Activated CD8-positive, alpha-beta T cell treated with anti-CD3 and anti-CD28 coated beads for 36 hours (primary cell): ENCODE data around the gene LGR4. TPM values are rescaled to one million over a fixed set of nuclear protein-coding genes. Genes with fewer than 3 reads are reported as not detected.

Experiments
- ATAC-seq: fragments of 200-7000 bp; cut with Tn5 transposase; one replicate; pipeline ENCODE4 v1.10.0; 2021; ENCODE audit warnings: mild to moderate bottlenecking, moderate library complexity
- CTCF ChIA-PET: fragments of 350-600 bp; sonication (Branson Sonifier 250); formaldehyde crosslinking; loops from one replicate; lab custom pipeline; 2021; ENCODE audit warnings: antibody characterized with exemption; lab: Charles Lee
- POLR2A ChIA-PET: fragments of 350-600 bp; sonication (Branson Sonifier 250); formaldehyde crosslinking; loops from one replicate; lab custom pipeline; 2021; ENCODE audit warnings: antibody characterized with exemption; lab: Charles Lee
- DNase-seq: peaks from one replicate; pipeline ENCODE4 v3.0.0-alpha.2; 2020
- H3K27ac Mint-ChIP-seq: one replicate; pipeline ENCODE4 v1.8.0; 2021; ENCODE audit warnings: mild to moderate bottlenecking, mixed read lengths
- H3K27me3 Mint-ChIP-seq: one replicate; pipeline ENCODE4 v1.8.0; 2021; ENCODE audit warnings: mixed read lengths
- H3K36me3 Mint-ChIP-seq: one replicate; pipeline ENCODE4 v1.8.0; 2021; ENCODE audit warnings: low read depth, mixed read lengths
- H3K4me1 Mint-ChIP-seq: one replicate; pipeline ENCODE4 v1.8.0; 2021; ENCODE audit warnings: low read depth, mixed read lengths
- H3K4me3 Mint-ChIP-seq: one replicate; pipeline ENCODE4 v1.8.0; 2021; ENCODE audit warnings: mild to moderate bottlenecking, moderate library complexity, mixed read lengths
- H3K9me3 Mint-ChIP-seq: one replicate; pipeline ENCODE4 v1.8.0; 2021; ENCODE audit warnings: mixed read lengths
- CTCF ChIP-seq: fragments of 200-600 bp; IDR thresholded peaks from one replicate; pipeline ENCODE4 v1.8.0; 2022; ENCODE audit warnings: antibody characterized with exemption, mild to moderate bottlenecking
- intact Hi-C: fragments of 100-400 bp; cut with micrococcal nuclease; formaldehyde crosslinking; loops from one replicate; pipeline ENCODE4 v1.10.0; 2022
- total RNA-seq, 2 experiments: library from RNA; stranded (reverse); gene quantifications; one replicate each; pipeline ENCODE4 v1.2.3, GENCODE V29; 2021

LGR4 gene
- total RNA-seq, 2 experiments from 2014 or later: 0.09 TPM; not detected in 1

- H3K27ac Mint-ChIP-seq: no peak overlapping the region
- DNase-seq: no peak
- ChIA-PET CTCF (interaction anchor here (1.4 kb wide), 1 partner anchor 98 kb away, joined by 3 read pairs; no protein-coding TSS in a partner anchor), POLR2A (no interaction called here)
- no peaks in the 10 kb centered on the region for H3K27me3 Mint-ChIP-seq
- H3K4me1 Mint-ChIP-seq: peaks cover 3% of the 10 kb centered on the region
- intact Hi-C loops: no loop called here
- no peak overlapping the region for H3K4me3 Mint-ChIP-seq
- no peaks in the 10 kb centered on the region for H3K9me3 Mint-ChIP-seq
- ATAC-seq: no peak
- no peak for TF ChIP-seq CTCF
- no peaks in the 10 kb centered on the region for H3K36me3 Mint-ChIP-seq
Measured at GRCh38 chr11:27387362-27387761, 85.2 kb downstream of the LGR4 start.

- DNase-seq (no peak), ATAC-seq (no peak)
- Mint-ChIP-seq H3K27me3 (no peaks in the 10 kb centered on the region), H3K4me1 (peaks cover 3% of the 10 kb centered on the region), H3K27ac (no peak overlapping the region), H3K36me3 (no peaks in the 10 kb centered on the region), H3K4me3 (no peak overlapping the region), H3K9me3 (no peaks in the 10 kb centered on the region)
- TF ChIP-seq CTCF: no peak
- intact Hi-C loops: no loop called here
- CTCF ChIA-PET: no interaction called here
- POLR2A ChIA-PET: no interaction called here
Measured at GRCh38 chr11:27386181-27386845, 86.3 kb downstream of the LGR4 start.

- CTCF ChIA-PET: interaction anchor here (1.2 kb wide), 1 partner anchor 113 kb away, joined by 4 read pairs; no protein-coding TSS in a partner anchor
- intact Hi-C loops: no loop called here
- TF ChIP-seq CTCF: no peak
- H3K27me3 Mint-ChIP-seq: peaks cover 2% of the 10 kb centered on the region
- DNase-seq (no peak), ATAC-seq (no peak)
- POLR2A ChIA-PET: no interaction called here
- H3K4me1 Mint-ChIP-seq: peaks cover 3% of the 10 kb centered on the region
- H3K36me3 Mint-ChIP-seq: no peaks in the 10 kb centered on the region
- no peak overlapping the region for H3K4me3 Mint-ChIP-seq
- no peak overlapping the region for H3K27ac Mint-ChIP-seq
- no peaks in the 10 kb centered on the region for H3K9me3 Mint-ChIP-seq
Measured at GRCh38 chr11:27385245-27385644, 87.3 kb downstream of the LGR4 start.

GRCh38 chr11:27384227-27384626 lies 88.4 kb downstream of the LGR4 start:
- POLR2A ChIA-PET: no interaction called here
- ATAC-seq: no peak

More at GRCh38 chr11:27384227-27384626, 88.4 kb downstream of the LGR4 start:
- no peak overlapping the region for H3K4me3 Mint-ChIP-seq
- DNase-seq: no peak
- TF ChIP-seq CTCF: no peak
- CTCF ChIA-PET: interaction anchor here (0.7 to 1.0 kb wide), 2 partner anchors 14 to 24 kb away, joined by 3 to 4 read pairs; no protein-coding TSS in a partner anchor
- intact Hi-C loops: no loop called here
- H3K27ac Mint-ChIP-seq: no peak overlapping the region
- no peaks in the 10 kb centered on the region for H3K36me3 Mint-ChIP-seq
- peaks cover 2% of the 10 kb centered on the region for H3K27me3 Mint-ChIP-seq
- H3K4me1 Mint-ChIP-seq: peaks cover 3% of the 10 kb centered on the region
- H3K9me3 Mint-ChIP-seq: no peaks in the 10 kb centered on the region
